Omental fat pad (tissue), 4 donors: ENCODE measurements around the gene HS3ST3B1. TPM values are rescaled to one million over a fixed set of nuclear protein-coding genes. Genes with fewer than 3 reads are reported as not detected.

Experiments
- ATAC-seq: fragments of 150-250 bp; one replicate; pipeline ENCODE4 v1.9.1; 2016; ENCODE audit warnings: mild to moderate bottlenecking, moderate library complexity; ENCODE audit not compliant: low FRiP score
- DNase-seq: peaks from one replicate; pipeline ENCODE4 v3.0.0-alpha.2; 2019; ENCODE audit warnings: low spot score
- CTCF ChIP-seq, 3 donors: fragments of 450-650 bp; IDR thresholded peaks; one replicate each; pipeline ENCODE4 v1.5.1; 2016 to 2017; ENCODE audit warnings: antibody characterized with exemption in 3 of 3, mild to moderate bottlenecking in 3 of 3, moderate library complexity in 2 of 3
- total RNA-seq, 4 donors: library from RNA; depleted of rRNA; stranded (reverse); fragments of >200 nt; gene quantifications; one replicate each; pipeline ENCODE4 v1.1.0, GENCODE V29; 2016

The HS3ST3B1 gene
- total RNA-seq, 4 donors from 2014 or later, result 1.3 to 5.8 (median 4.8) TPM

GRCh38 chr17:14331225-14331981 lies 30.5 kb downstream of the HS3ST3B1 start:
- no peak for TF ChIP-seq CTCF (IDR thresholded peaks at IDR 0.05)
- ATAC-seq (no peak), DNase-seq (no peak)

- ATAC-seq (no peak), DNase-seq (no peak)
- no peak for TF ChIP-seq CTCF (IDR thresholded peaks at IDR 0.05)
Observed at GRCh38 chr17:14331982-14332298, 31.1 kb downstream of the HS3ST3B1 start.

- TF ChIP-seq CTCF (IDR thresholded peaks at IDR 0.05), result no peak
- DNase-seq, result no peak
- no peak for ATAC-seq
Observed at GRCh38 chr17:14332331-14332730, 31.4 kb downstream of the HS3ST3B1 start.

GRCh38 chr17:14333506-14333905 lies 32.6 kb downstream of the HS3ST3B1 start:
- no peak for ATAC-seq
- DNase-seq, result no peak
- TF ChIP-seq CTCF (IDR thresholded peaks at IDR 0.05), result no peak

GRCh38 chr17:14334276-14334840 lies 33.5 kb downstream of the HS3ST3B1 start:
- no peak for ATAC-seq
- TF ChIP-seq CTCF (IDR thresholded peaks at IDR 0.05), result no peak

GRCh38 chr17:14334919-14335318 lies 34.0 kb downstream of the HS3ST3B1 start:
- no peak for DNase-seq
- no peak for TF ChIP-seq CTCF (IDR thresholded peaks at IDR 0.05)
- no peak for ATAC-seq

More at GRCh38 chr17:14334276-14334840, 33.5 kb downstream of the HS3ST3B1 start:
- no peak for DNase-seq

- no peak for DNase-seq
- no peak for ATAC-seq
- no peak for TF ChIP-seq CTCF (IDR thresholded peaks at IDR 0.05)
Observed at GRCh38 chr17:14336418-14336817, 35.5 kb downstream of the HS3ST3B1 start.
